Activated CD4-positive, alpha-beta memory T cell treated with anti-CD3 and anti-CD28 coated beads for 36 hours (primary cell): Measurements from ENCODE around the gene SLC35A3. TPM values are rescaled to one million over a fixed set of nuclear protein-coding genes. Genes with fewer than 3 reads are reported as not detected.

Source experiments
- CTCF ChIA-PET: fragments of 350-600 bp; sonication (Branson Sonifier 250); formaldehyde crosslinking; loops from one replicate; lab custom pipeline; 2021; ENCODE audit warnings: antibody characterized with exemption, inconsistent platforms; lab: Charles Lee
- POLR2A ChIA-PET: fragments of 350-600 bp; sonication (Branson Sonifier 250); formaldehyde crosslinking; loops from one replicate; lab custom pipeline; 2021; ENCODE audit warnings: antibody characterized with exemption; lab: Charles Lee
- DNase-seq: peaks from one replicate; pipeline ENCODE4 v3.0.0-alpha.2; 2020
- H3K27ac Mint-ChIP-seq: one replicate; pipeline ENCODE4 v1.8.0; 2021; ENCODE audit warnings: mixed read lengths
- H3K27me3 Mint-ChIP-seq: one replicate; pipeline ENCODE4 v1.8.0; 2021; ENCODE audit warnings: mixed read lengths
- H3K36me3 Mint-ChIP-seq: one replicate; pipeline ENCODE4 v1.8.0; 2021; ENCODE audit warnings: mixed read lengths
- H3K4me1 Mint-ChIP-seq: one replicate; pipeline ENCODE4 v1.8.0; 2021; ENCODE audit warnings: low read depth, mixed read lengths
- H3K4me3 Mint-ChIP-seq: one replicate; pipeline ENCODE4 v1.8.0; 2021; ENCODE audit warnings: mild to moderate bottlenecking, mixed read lengths
- H3K9me3 Mint-ChIP-seq: one replicate; pipeline ENCODE4 v1.8.0; 2021; ENCODE audit warnings: mixed read lengths
- intact Hi-C: fragments of 100-400 bp; cut with micrococcal nuclease; formaldehyde crosslinking; loops from one replicate; pipeline ENCODE4 v1.15.1; 2023
- total RNA-seq, 2 experiments: library from RNA; stranded (reverse); gene quantifications; one replicate each; pipeline ENCODE4 v1.2.3, GENCODE V29; 2021

The SLC35A3 gene
- total RNA-seq, 2 experiments from 2014 or later = 16.5 to 18.3 TPM

GRCh38 chr1:100065183-100065968, 95.6 kb downstream of the SLC35A3 start:
- peak overlapping the region; percentile 64 for H3K27ac Mint-ChIP-seq
- H3K4me1 Mint-ChIP-seq = peaks cover 22% of the 10 kb centered on the region
- POLR2A ChIA-PET = no interaction called here
- intact Hi-C loops = no loop called here
- no peaks in the 10 kb centered on the region for H3K27me3 Mint-ChIP-seq
- CTCF ChIA-PET = interaction anchor here (1.0 kb wide), 1 partner anchor 9 kb away, joined by 3 read pairs; no protein-coding TSS in a partner anchor
- no peaks in the 10 kb centered on the region for H3K9me3 Mint-ChIP-seq
- DNase-seq = no peak
- no peak overlapping the region for H3K4me3 Mint-ChIP-seq
- H3K36me3 Mint-ChIP-seq = peaks cover 53% of the 10 kb centered on the region

DNA sequence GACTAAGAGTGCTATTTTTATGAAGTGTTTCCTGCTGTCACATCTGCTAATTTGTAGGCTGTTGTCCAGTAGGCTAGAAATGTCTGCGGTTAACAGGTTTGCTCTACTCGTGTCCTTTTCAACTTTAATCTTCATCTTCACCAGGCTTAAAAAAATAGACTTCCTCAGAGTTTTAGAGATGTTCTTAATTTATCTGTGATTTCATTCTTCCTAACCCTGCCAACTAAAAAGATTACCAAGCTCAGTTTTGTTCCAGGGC, 96.1 kb downstream of the SLC35A3 start:
- POLR2A ChIA-PET = no interaction called here
- intact Hi-C loops = no loop called here
- no peaks in the 10 kb centered on the region for H3K27me3 Mint-ChIP-seq
- peaks cover 52% of the 10 kb centered on the region for H3K36me3 Mint-ChIP-seq
- peak overlapping the region; percentile 64 for H3K27ac Mint-ChIP-seq
- CTCF ChIA-PET = interaction anchor here (1.0 kb wide), 1 partner anchor 10 kb away, joined by 3 read pairs; no protein-coding TSS in a partner anchor
- H3K4me1 Mint-ChIP-seq = peaks cover 22% of the 10 kb centered on the region
- no peak overlapping the region for H3K4me3 Mint-ChIP-seq
- DNase-seq = no peak
- H3K9me3 Mint-ChIP-seq = no peaks in the 10 kb centered on the region

DNA sequence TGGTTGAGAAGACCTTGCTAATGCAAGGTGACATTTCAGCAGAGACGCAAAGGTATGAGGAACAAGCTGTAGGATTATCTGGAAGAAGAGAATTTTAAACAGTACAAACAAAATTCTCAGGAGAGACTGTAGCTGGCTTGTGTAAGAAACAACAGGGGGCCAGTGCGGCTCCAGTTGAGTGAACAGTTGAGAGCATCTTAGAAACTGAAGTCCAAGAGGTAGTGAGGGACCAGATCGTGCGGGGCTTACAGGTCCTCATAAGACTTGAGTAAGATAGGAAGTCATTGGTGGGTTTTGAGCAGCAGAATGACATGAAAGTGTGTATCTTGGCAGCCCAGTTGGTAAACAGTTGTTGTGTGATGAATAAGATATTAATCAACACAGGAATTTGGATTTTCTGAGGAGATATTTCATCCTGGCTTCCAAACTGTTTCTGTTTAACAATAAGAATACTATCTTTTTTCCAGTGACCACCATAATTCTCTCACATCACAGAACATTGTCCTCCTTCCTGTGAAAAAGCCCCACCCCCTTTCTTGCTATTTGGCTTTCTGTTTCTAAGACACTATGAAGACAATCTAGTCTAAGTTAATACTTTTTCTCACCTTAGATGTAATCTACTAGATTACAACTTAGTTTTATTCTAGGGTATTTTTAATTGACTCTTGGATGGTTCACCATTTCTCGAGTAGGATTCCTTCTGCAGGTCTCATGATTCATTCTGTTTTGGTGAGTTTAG, 100.6 kb downstream of the SLC35A3 start:
- Mint-ChIP-seq H3K9me3 (no peaks in the 10 kb centered on the region), H3K27me3 (no peaks in the 10 kb centered on the region), H3K4me3 (no peak overlapping the region), H3K36me3 (peaks cover 56% of the 10 kb centered on the region), H3K27ac (no peak overlapping the region), H3K4me1 (peaks cover 12% of the 10 kb centered on the region)
- no peak for DNase-seq
- ChIA-PET POLR2A (interaction anchor here (0.6 kb wide), 1 partner anchor 754 kb away, joined by 3 read pairs; no protein-coding TSS in a partner anchor), CTCF (no interaction called here)
- intact Hi-C loops = no loop called here

- Mint-ChIP-seq H3K4me1 (peaks cover 12% of the 10 kb centered on the region), H3K4me3 (no peak overlapping the region), H3K27me3 (no peaks in the 10 kb centered on the region), H3K27ac (no peak overlapping the region), H3K36me3 (peaks cover 50% of the 10 kb centered on the region), H3K9me3 (no peaks in the 10 kb centered on the region)
- intact Hi-C loops = no loop called here
- POLR2A ChIA-PET = no interaction called here
- no peak for DNase-seq
- CTCF ChIA-PET = no interaction called here
These were observed 103.7 kb downstream of the SLC35A3 start for GRCh38 chr1:100073531-100073930.

GRCh38 chr1:100074604-100075395, 105.0 kb downstream of the SLC35A3 start:
- peaks cover 12% of the 10 kb centered on the region for H3K4me1 Mint-ChIP-seq
- no peak for DNase-seq
- intact Hi-C loops = no loop called here
- no peaks in the 10 kb centered on the region for H3K9me3 Mint-ChIP-seq
- H3K4me3 Mint-ChIP-seq = no peak overlapping the region
- POLR2A ChIA-PET = no interaction called here
- H3K27me3 Mint-ChIP-seq = no peaks in the 10 kb centered on the region
- CTCF ChIA-PET = no interaction called here
- H3K36me3 Mint-ChIP-seq = peaks cover 48% of the 10 kb centered on the region
- H3K27ac Mint-ChIP-seq = peak overlapping the region; percentile 42

- intact Hi-C loops = no loop called here
- no peaks in the 10 kb centered on the region for H3K9me3 Mint-ChIP-seq
- ChIA-PET CTCF (no interaction called here), POLR2A (no interaction called here)
- peaks cover 12% of the 10 kb centered on the region for H3K4me1 Mint-ChIP-seq
- DNase-seq = no peak
- peak overlapping the region; percentile 60 for H3K27ac Mint-ChIP-seq
- H3K4me3 Mint-ChIP-seq = no peak overlapping the region
- H3K27me3 Mint-ChIP-seq = no peaks in the 10 kb centered on the region
- peaks cover 42% of the 10 kb centered on the region for H3K36me3 Mint-ChIP-seq
These were observed 106.0 kb downstream of the SLC35A3 start for GRCh38 chr1:100075773-100076172.

GRCh38 chr1:100076319-100076718, 106.5 kb downstream of the SLC35A3 start:
- intact Hi-C loops = no loop called here
- Mint-ChIP-seq H3K36me3 (peaks cover 38% of the 10 kb centered on the region), H3K9me3 (no peaks in the 10 kb centered on the region), H3K27me3 (no peaks in the 10 kb centered on the region), H3K4me3 (no peak overlapping the region), H3K27ac (no peak overlapping the region), H3K4me1 (peaks cover 12% of the 10 kb centered on the region)
- DNase-seq = no peak
- POLR2A ChIA-PET = no interaction called here
- CTCF ChIA-PET = no interaction called here

DNA sequence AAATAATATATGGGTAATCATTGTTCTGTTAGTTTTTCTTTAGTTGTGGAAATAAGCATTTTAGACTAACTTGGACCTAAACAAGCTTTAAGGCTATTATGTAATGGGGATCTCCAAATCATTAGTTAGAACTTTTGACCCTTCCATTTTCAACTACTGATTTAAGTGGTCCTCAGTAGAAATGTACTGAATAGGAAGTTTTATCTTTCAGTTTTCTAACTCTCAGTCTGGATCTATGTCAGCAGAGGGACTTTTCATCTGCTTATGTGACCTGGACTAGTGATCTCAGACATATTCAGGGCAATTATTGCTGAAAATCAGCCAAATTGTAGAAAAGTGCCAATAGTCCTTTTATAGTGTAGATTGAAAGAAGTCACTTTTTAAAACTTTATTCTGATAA, 106.9 kb downstream of the SLC35A3 start:
- no peak for DNase-seq
- CTCF ChIA-PET = no interaction called here
- no peaks in the 10 kb centered on the region for H3K27me3 Mint-ChIP-seq
- H3K4me3 Mint-ChIP-seq = no peak overlapping the region
- peak overlapping the region; percentile 13 for H3K27ac Mint-ChIP-seq
- H3K9me3 Mint-ChIP-seq = no peaks in the 10 kb centered on the region
- peaks cover 35% of the 10 kb centered on the region for H3K36me3 Mint-ChIP-seq
- peaks cover 12% of the 10 kb centered on the region for H3K4me1 Mint-ChIP-seq
- intact Hi-C loops = no loop called here
- POLR2A ChIA-PET = no interaction called here

DNA sequence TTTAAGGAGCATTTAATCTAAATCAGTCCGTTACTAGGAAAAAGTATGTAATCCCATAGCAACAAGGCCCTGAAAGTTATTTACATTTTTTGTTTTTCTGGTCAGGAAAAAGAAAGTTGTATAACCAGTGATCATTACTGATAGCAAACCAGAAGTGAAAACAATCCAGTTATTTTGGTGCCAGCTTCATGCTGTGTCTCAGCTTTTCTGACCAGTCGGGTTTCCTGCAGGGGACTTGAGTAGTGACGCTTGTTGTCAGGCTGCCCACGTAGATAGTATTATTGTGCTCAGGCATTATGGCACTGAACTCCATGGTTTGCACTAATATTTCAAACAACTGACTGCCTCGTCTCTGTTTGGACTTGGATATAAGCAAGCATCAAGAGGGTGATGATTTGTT, 107.7 kb downstream of the SLC35A3 start:
- Mint-ChIP-seq H3K27me3 (no peaks in the 10 kb centered on the region), H3K9me3 (no peaks in the 10 kb centered on the region), H3K4me1 (peaks cover 12% of the 10 kb centered on the region), H3K36me3 (peaks cover 36% of the 10 kb centered on the region), H3K4me3 (no peak overlapping the region), H3K27ac (no peak overlapping the region)
- DNase-seq = no peak
- intact Hi-C loops = no loop called here
- ChIA-PET CTCF (no interaction called here), POLR2A (no interaction called here)

DNA sequence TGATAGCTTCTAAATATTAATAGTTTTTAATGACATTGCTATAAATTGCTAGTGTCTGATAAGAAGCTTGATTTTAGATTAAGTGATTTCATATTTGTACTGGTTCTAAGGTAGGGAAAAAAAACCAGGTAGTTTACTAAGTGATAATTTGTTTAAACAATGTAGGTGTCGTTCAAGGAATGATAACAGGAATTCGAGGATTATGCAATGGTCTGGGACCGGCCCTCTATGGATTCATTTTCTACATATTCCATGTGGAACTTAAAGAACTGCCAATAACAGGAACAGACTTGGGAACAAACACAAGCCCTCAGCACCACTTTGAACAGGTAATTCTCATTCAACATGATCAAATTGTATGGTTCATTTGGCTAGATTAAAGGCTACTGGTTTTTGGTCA, 110.5 kb downstream of the SLC35A3 start:
- CTCF ChIA-PET = no interaction called here
- Mint-ChIP-seq H3K27ac (no peak overlapping the region), H3K9me3 (no peaks in the 10 kb centered on the region), H3K27me3 (no peaks in the 10 kb centered on the region), H3K4me3 (no peak overlapping the region), H3K36me3 (peaks cover 21% of the 10 kb centered on the region), H3K4me1 (peaks cover 6% of the 10 kb centered on the region)
- DNase-seq = no peak
- intact Hi-C loops = no loop called here
- POLR2A ChIA-PET = no interaction called here
